ENCODE results near the gene THEMIS2.

THEMIS2 gene

GRCh38 chr1:27886744-27887143 lies 14.4 kb downstream of the THEMIS2 start:
- no peak for DNase-seq

GRCh38 chr1:27887215-27888021 lies 15.1 kb downstream of the THEMIS2 start:
- peak; percentile 84 for DNase-seq

GRCh38 chr1:27889506-27889905 lies 17.2 kb downstream of the THEMIS2 start:
- no peak for DNase-seq

GRCh38 chr1:27891196-27891889 lies 19.0 kb downstream of the THEMIS2 start:
- DNase-seq = peak; percentile 82

GRCh38 chr1:27894521-27894920 lies 22.2 kb downstream of the THEMIS2 start:
- no peak for DNase-seq

GRCh38 chr1:27906759-27907158 lies 34.4 kb downstream of the THEMIS2 start:
- DNase-seq = no peak

- DNase-seq = peak; percentile 68
Measured at GRCh38 chr1:27912429-27912828, 40.1 kb downstream of the THEMIS2 start.

- no peak for DNase-seq
Measured at GRCh38 chr1:27915082-27915575, 42.8 kb downstream of the THEMIS2 start.

- no peak for DNase-seq
Measured at GRCh38 chr1:27922272-27922671, 49.9 kb downstream of the THEMIS2 start.

- peak; percentile 10 for DNase-seq
Measured at GRCh38 chr1:27928216-27928954, 56.0 kb downstream of the THEMIS2 start.

GRCh38 chr1:27931184-27931583 lies 58.8 kb downstream of the THEMIS2 start:
- DNase-seq = no peak

- no peak for DNase-seq
Measured at GRCh38 chr1:27931759-27932158, 59.4 kb downstream of the THEMIS2 start.

- DNase-seq = no peak
Measured at GRCh38 chr1:27934818-27935549, 62.6 kb downstream of the THEMIS2 start, which contains the start of gene SMPDL3B. Gene SMPDL3B, plus strand, starts transcription at chr1:27935000. Its CDS starts 184 bp downstream, at chr1:27935184.

- no peak for DNase-seq
Measured at GRCh38 chr1:27935721-27936120, 63.4 kb downstream of the THEMIS2 start.
